IPS DF 4.7 (cell line): Measurements from ENCODE around the gene DGKD.

Experiments
- DNase-seq: peaks from one replicate; pipeline ENCODE4 v3.0.0-alpha.2; 2013; ENCODE audit warnings: low spot score; ENCODE audit errors: extremely low read depth

DGKD gene

DNA sequence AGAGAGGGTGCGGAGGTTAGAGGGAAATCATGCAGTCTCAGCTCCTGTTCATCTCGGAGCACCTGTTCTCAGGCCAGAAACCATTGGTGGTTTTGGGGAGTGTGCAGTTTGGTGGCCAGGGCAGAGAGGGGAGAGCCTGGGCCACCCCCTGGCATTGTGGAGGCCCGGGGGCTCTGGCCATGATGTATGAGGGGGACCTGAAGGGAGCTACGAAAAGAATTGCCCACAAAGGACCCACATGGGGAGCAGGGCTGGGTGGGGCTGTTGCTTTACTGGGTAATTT is 87.7 kb downstream of the DGKD start:
- DNase-seq = no peak

DNA sequence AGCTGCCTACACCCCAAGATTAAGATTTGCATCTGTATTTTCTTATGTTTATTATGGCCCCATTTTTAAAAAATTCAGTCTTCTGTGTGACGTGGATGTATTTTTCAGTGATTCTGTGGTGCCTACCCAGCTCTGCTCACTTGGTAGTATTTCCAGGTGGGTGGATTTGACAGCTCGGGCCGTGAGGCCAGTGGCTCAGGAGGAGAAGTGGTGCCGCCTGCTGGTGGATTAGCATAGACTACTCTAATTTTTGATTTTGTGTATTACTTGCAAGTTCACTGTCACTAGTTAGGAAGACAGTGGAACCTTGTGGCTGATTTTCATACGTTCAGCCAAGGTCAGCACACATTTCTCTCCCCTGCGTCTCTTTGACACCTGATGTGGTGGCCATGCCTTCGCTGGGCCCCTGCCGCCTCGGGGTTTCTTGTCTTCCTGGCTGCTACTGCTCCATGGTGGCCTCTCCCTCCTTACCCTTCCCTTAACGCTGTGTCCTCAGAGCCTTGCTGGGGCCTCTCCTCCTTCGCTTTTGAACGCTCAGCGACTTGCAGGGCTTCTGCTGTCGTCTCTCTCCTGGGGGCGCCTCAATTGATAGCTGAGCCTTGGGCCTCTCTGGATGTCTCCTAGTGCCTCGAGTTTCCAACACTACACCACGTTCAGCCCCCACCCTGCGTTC is 89.4 kb downstream of the DGKD start:
- DNase-seq = no peak

DNA sequence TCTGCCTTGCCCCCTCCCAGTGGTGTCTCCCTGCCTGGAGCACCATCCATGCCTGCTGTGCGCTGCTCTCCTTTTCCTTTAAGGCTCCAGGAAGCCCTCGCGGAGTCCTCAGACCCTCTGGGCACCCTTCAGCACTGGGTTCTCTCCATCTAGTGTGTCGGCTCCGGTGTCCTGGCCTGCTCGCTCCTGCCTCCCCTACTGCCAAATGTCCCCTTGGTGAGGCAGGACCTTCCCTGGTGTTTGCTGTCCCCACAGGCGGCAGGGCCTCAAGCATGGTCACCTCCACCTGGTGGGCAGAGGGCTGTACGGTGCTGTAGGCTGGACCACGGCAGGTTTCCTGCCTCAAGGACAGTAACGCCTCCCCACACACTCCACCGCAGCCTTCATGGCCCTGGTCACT is 90.2 kb downstream of the DGKD start:
- DNase-seq = no peak

DNA sequence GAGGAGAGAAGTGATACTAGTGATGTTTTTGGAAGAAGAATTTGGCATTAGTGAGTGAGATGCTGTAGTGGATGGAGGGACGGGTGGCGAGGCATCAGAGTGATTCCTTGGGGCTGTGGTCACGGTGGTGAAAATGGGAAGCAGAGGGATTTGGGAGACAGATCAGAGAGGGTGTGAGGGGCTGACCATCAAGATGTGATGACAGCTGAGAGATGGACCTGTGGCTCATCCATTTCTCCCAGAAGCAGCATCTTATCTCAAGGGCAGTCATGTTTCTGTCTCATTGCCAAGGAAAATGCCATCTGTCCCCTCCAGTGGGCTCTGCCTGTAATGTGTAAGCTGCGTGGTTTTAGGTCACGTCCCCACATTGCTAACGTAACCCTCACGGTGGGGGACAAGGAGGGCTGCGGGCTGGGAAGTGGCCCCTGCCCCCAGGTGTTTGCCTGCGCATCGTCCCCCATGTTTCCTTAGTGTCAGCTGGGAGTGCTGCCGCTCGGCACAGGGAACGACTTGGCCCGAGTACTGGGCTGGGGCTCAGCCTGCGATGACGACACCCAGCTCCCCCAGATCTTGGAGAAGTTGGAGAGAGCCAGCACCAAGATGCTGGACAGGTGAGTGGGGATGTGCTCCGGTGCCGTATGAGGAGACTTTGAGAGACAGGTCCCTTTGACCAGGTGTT is 91.0 kb downstream of the DGKD start:
- no peak for DNase-seq

GRCh38 chr2:233446121-233446520 is 91.8 kb downstream of the DGKD start:
- DNase-seq = no peak

DNA sequence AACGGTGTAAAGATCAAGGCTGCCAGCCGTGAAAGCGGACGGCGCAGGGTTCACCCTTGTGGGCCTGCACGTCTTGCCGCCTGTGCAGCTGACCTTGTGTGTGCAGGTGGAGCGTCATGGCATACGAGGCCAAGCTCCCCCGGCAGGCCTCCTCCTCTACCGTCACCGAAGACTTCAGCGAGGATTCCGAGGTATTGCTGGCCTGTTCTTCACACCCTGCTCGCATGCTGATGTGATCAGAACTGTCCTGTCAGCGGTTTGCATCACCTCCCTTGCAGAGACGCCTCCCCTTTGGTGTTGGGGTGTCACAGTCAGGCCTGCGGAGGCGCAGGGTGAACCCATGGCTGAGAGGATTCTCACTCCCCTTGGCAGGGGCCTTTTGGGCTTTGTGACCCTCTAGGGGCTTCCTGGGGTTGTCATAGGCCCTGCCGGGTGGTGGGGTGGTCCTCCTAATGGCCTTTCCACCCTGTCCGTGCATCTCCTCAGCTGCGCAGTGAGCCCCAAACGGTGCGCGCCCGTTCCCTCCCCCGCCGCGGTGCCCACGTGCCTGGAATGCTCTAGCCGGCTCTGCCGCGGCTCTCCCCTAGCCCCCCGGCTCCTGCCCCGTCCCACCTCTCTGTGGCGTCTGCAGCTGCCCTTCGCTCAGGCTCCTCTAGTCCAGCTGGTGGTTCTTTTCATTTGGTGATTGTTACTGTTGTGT is 92.5 kb downstream of the DGKD start:
- DNase-seq = no peak

- DNase-seq = no peak
Measured at GRCh38 chr2:233447506-233448219, 93.4 kb downstream of the DGKD start.

DNA sequence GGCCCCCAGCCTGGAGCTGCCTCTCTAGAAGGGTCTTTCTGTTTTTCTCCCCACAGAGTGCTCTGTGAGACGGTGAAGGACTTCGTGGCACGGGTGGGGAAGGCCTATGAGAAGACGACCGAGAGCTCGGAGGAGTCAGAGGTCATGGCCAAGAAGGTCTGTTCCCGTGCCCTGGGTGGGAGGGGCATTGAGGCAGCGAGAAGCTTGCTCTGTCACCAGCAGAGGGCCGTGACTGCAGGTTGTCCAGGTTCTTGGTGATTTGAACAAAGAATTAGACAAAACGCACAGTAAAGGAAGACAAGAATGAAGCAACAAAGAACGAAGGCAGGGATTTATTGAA is 93.9 kb downstream of the DGKD start:
- no peak for DNase-seq

DNA sequence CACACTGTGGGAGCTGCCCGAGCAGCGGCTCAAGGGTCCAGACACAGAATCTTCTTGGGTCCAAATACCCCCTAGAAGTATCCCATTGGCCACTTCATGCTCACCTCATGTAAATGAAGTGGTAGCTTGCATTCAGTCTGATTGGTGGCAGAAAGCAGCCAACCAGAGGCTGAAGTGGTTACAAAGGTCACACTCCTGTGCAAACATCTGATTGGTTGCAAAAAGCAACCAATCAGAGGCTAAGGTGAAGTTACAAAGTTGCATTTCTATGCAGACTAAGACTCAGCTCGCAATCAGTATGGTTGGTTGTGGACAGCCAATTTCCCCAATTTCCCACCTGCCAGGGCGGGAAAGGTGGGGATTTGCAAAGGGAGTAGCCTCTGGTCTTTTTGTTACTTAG is 94.3 kb downstream of the DGKD start:
- no peak for DNase-seq

DNA sequence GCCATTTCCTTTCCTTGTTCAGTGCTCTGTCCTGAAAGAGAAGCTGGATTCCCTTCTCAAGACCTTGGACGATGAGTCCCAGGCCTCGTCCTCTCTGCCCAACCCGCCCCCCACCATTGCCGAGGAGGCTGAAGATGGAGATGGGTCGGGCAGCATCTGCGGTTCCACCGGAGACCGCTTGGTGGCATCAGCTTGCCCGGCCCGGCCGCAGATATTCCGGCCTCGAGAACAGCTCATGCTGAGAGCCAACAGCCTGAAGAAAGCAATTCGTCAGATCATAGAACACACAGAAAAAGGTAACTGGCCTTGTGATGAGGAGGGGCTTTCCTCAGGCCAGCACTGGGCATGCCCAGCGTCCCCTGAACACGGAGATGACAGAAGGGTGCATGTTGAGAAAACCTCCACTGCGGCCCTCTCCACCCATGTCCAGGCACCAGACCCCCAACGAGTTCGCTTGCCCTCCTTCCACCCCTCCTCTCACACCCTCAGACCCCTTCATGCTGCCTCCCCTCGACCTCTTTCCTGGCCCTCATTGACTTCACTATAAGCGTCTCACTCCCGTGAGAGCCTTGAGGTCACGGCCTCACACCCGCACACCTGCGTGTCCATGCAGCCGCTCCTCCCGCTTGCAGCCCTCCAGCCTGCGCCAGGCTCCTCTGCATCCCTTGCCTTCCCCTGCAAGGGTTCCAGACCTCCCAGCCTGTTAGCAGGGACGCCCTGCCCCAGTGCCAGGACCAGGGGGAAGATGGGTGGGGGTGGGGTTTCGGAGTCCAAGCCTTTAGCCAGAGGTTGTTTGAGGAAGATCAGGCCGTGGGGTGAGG is 95.0 kb downstream of the DGKD start:
- DNase-seq = no peak

- no peak for DNase-seq
Measured at GRCh38 chr2:233449921-233450863, 95.9 kb downstream of the DGKD start.

GRCh38 chr2:233450864-233451575 is 96.7 kb downstream of the DGKD start:
- DNase-seq = no peak

DNA sequence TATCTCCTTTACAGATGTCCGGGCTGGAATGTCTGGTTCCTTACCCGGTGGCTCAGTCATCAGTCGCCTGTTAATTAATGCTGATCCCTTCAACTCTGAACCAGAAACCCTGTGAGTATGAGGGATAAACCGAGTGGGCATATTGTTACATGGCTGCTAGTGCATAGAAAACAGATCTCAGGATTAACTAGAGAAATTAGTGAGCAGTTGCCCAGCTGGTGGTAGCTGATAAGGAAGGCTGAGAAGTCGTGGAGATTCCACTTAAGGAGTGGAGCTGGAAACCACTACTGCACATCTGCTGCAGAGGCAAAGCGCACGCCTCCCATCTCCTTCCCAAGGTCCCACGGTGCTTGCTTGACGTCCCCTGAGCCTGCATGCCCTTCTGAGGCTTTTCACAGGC is 97.7 kb downstream of the DGKD start:
- no peak for DNase-seq

DNA sequence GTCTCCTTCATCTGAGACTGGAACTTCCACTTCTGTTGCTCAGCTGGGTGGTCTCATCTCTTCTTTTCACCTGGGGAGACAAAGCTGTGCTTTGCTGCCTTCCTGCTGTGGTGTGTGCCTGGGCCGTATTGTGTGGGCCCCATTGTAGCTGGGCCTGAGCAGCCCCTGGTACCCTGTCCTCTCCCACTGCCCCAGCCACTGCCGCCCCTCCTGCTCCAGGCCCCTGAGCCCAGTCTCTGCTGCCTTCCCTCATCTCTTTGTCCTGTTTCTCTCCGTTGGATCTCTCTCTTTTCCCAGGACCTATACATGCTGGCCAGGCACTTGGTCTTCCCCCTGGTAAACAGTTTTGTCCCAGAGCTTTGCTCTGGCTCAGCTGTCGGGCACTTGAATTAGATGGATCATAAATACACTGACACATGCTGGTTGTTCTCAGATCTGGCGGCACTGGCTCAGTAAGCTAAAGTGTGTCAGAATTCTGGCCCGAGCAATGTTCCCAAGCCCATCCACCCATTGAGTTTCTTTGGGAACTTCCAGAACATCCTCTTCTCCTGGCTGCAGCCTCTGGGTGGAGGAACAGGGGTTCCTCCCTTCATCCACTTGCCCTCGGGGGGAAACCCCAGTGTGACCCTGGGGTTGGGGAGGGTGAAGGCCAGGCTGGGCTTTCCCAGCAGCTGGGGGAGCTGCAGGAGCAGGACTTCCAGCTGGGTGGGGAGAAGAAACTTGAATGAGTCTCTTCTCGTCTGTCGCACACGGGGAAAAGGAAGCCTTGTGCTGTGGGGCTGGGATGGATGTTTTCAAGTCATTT is 99.0 kb downstream of the DGKD start:
- DNase-seq = no peak

- DNase-seq = no peak
Measured at GRCh38 chr2:233453916-233454315, 99.6 kb downstream of the DGKD start.

DNA sequence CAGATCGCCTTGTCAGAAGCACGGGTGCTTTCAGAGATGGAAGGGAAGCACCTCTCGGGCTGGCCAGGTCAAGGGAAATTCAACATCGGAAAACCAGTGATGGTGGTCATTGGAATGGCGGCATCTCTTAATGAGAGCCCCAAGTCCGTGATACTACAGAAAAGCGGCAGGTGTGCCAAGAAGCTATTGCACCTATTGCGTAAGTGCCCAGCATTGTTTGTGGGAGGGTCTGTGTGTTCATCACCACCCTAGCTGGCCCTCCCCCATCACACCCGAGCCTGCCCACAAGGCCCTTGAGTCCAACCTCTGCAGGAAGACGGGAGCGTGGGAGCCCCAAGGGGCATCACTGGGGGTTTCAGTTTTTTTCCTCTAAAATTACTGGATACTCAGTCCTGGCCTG is 100.7 kb downstream of the DGKD start:
- no peak for DNase-seq

- DNase-seq = no peak
Measured at GRCh38 chr2:233455491-233455890, 101.2 kb downstream of the DGKD start.

DNA sequence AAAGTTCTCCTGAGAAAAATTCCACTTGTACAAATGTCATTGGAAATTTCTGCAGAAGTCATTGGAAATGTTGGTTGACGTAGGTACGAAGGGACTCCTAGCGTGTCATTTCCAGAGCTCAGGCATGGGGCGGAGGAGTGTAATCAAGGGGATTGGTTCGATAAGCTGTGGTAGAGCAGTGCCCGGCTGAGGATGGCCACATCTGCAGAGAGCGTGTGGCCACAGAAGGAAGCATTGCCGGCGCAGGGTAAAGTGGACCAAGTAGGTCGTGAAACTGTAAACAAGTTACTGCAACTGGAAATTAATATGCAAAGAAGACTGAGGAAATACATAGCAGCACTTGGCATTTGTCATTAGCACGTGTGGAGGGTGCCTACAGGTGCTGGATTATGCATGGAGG is 101.8 kb downstream of the DGKD start:
- DNase-seq = no peak

DNA sequence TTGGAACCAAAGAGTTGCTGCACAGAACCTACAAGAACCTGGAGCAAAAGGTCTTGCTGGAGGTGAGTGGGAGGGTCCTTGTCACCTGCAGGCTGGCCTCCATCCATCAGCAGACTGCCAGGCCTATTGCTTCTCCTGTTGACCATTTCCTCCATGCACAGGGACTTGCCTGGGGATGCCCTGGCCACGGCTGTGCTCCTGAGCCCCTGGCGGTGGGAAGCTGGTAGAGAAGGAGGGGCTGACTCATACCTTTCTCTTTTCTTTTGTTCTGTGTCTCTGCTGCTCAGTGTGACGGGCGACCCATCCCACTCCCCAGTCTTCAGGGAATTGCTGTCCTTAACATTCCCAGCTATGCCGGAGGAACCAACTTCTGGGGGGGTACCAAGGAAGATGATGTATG is 102.6 kb downstream of the DGKD start:
- DNase-seq = no peak
